Measurements from ENCODE around the gene CSAD.

DNA sequence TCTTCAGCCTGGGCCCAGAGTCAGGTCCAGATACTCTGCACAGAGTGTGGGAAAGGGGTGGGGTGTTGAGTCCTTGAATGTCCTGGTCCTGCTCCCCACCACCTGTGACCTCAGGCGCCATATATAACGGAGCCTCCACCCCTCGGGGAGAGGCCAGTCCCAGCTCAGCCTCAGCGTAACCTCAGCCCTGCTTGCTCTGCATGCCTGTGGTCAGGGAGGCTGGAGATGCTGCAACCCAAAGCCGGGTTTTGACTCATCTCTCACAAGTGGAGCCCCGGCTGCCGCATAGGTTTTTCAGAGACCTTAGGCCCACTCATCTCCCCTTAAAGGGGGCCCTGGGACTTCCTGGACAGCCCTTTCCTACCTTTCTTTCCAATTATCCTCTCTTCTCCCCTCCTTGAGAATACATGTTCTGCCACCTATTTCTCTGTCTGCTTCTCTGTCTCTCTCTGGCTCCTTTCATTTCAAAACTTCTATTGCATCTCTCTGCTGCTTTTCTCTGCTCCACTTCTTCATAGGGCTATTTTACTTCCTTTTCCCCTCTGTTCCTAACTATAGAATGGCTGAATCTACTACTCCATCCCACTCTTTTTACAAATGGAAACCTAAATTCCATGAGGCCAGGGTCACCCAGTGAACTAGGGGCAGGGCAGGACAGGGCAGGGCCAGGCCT lies 25.2 kb upstream of the CSAD start:
- TF ChIP-seq, protein P1, sequence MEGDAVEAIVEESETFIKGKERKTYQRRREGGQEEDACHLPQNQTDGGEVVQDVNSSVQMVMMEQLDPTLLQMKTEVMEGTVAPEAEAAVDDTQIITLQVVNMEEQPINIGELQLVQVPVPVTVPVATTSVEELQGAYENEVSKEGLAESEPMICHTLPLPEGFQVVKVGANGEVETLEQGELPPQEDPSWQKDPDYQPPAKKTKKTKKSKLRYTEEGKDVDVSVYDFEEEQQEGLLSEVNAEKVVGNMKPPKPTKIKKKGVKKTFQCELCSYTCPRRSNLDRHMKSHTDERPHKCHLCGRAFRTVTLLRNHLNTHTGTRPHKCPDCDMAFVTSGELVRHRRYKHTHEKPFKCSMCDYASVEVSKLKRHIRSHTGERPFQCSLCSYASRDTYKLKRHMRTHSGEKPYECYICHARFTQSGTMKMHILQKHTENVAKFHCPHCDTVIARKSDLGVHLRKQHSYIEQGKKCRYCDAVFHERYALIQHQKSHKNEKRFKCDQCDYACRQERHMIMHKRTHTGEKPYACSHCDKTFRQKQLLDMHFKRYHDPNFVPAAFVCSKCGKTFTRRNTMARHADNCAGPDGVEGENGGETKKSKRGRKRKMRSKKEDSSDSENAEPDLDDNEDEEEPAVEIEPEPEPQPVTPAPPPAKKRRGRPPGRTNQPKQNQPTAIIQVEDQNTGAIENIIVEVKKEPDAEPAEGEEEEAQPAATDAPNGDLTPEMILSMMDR (IDR thresholded peaks at IDR 0.05): no peak
- TF ChIP-seq POLR2AphosphoS5 (IDR thresholded peaks at IDR 0.05): no peak
- TF ChIP-seq EP300 (IDR thresholded peaks at IDR 0.05; ENCODE audit: low read depth): no peak
- no peak for TF ChIP-seq POLR2A (IDR thresholded peaks at IDR 0.05)
